Skin of body (tissue), 2 donors: ENCODE measurements around the gene NEUROD2. TPM values are rescaled to one million over a fixed set of nuclear protein-coding genes. Genes with fewer than 3 reads are reported as not detected.

Source experiments
- DNase-seq: peaks from one replicate; lab custom pipeline; 2025; lab: John Stamatoyannopoulos, UW
- total RNA-seq: library from RNA; depleted of rRNA; stranded (reverse); fragments of >200 nt; gene quantifications from one replicate; pipeline ENCODE4 v1.2.3, GENCODE V29; 2014

Gene NEUROD2
- total RNA-seq, 1 donor from 2014 or later: not detected

- no peak for DNase-seq
Observed at GRCh38 chr17:39618956-39619785, 11.5 kb upstream of the NEUROD2 start.

GRCh38 chr17:39618246-39618913, 10.7 kb upstream of the NEUROD2 start:
- DNase-seq: no peak

- DNase-seq: no peak
Observed at GRCh38 chr17:39617446-39618245, 9.9 kb upstream of the NEUROD2 start.

GRCh38 chr17:39617100-39617445, 9.4 kb upstream of the NEUROD2 start:
- no peak for DNase-seq

- DNase-seq: no peak
Observed at GRCh38 chr17:39615434-39615833, 7.7 kb upstream of the NEUROD2 start.

GRCh38 chr17:39614545-39615157, 6.9 kb upstream of the NEUROD2 start:
- DNase-seq: no peak

- DNase-seq: no peak
Observed at GRCh38 chr17:39612935-39613464, 5.3 kb upstream of the NEUROD2 start.

- DNase-seq: no peak
Observed at GRCh38 chr17:39612291-39612894, 4.7 kb upstream of the NEUROD2 start.

- no peak for DNase-seq
Observed at GRCh38 chr17:39611401-39612112, 3.8 kb upstream of the NEUROD2 start.

- no peak for DNase-seq
Observed at GRCh38 chr17:39609416-39610025, 1.8 kb upstream of the NEUROD2 start.

- no peak for DNase-seq
Observed at GRCh38 chr17:39608142-39608981, 642 bp upstream of the NEUROD2 start.

GRCh38 chr17:39607057-39607850, 466 bp downstream of the NEUROD2 start:
- DNase-seq: no peak

- DNase-seq: no peak
Observed at GRCh38 chr17:39606434-39607056, 1.2 kb downstream of the NEUROD2 start.

GRCh38 chr17:39605492-39606433, 2.0 kb downstream of the NEUROD2 start:
- no peak for DNase-seq

- DNase-seq: no peak
Observed at GRCh38 chr17:39604911-39605491, 2.7 kb downstream of the NEUROD2 start.
